ENCODE measurements around the gene HSD17B12. TPM values are rescaled to one million over a fixed set of nuclear protein-coding genes. Genes with fewer than 3 reads are reported as not detected.
"Not testable (repeated sequence)": the region's sequence is repeated elsewhere in the genome, so short reads cannot be mapped to it uniquely, and the experiment has no call there.

The HSD17B12 gene
- total RNA-seq, 4 donors from 2014 or later = 38.8 to 52.7 (median 41.8) TPM

GRCh38 chr11:43674560-43674959 is 6.0 kb upstream of the HSD17B12 start:
- Histone ChIP-seq H3K27me3 (no peaks in the 10 kb centered on the region), H3K27ac (replicated peaks in 1 of 4) (no peak overlapping the region), H3K36me3 (no peaks in the 10 kb centered on the region), H3K4me3 (no peak overlapping the region), H3K9me3 (no peaks in the 10 kb centered on the region), H3K4me1 (peaks cover 1 to 3% (median 3%) of the 10 kb centered on the region in 4 donors)
- no peak for DNase-seq (ENCODE audit: extremely low spot score)
- WGBS = 46% methylated on average over 3 of the region's 3 CpGs
- intact Hi-C loops (cut with DNase I) = no loop called here
- no peak for TF ChIP-seq POLR2A (IDR thresholded peaks at IDR 0.05; ENCODE audit: low read depth)
- TF ChIP-seq CTCF (IDR thresholded peaks at IDR 0.05) = no peak
- no peak for TF ChIP-seq EP300 (IDR thresholded peaks at IDR 0.05)
- TF ChIP-seq POLR2AphosphoS5 (IDR thresholded peaks at IDR 0.05) = no peak

- Histone ChIP-seq H3K9me3 (no peaks in the 10 kb centered on the region), H3K36me3 (no peaks in the 10 kb centered on the region), H3K4me3 (no peak overlapping the region), H3K4me1 (peaks cover 9 to 20% (median 16%) of the 10 kb centered on the region in 4 donors), H3K27me3 (no peaks in the 10 kb centered on the region), H3K27ac (replicated peaks in 1 of 4) (no peak overlapping the region)
- 68% methylated on average over 2 of the region's 2 CpGs for WGBS
- TF ChIP-seq POLR2AphosphoS5 (IDR thresholded peaks at IDR 0.05) (no peak), EP300 (IDR thresholded peaks at IDR 0.05) (no peak), POLR2A (IDR thresholded peaks at IDR 0.05; ENCODE audit: low read depth) (no peak), CTCF (IDR thresholded peaks at IDR 0.05) (no peak)
- intact Hi-C loops (cut with DNase I) = no loop called here
- no peak for DNase-seq (ENCODE audit: extremely low spot score)
Measured at GRCh38 chr11:43676933-43677332, 3.6 kb upstream of the HSD17B12 start.

GRCh38 chr11:43681401-43681942 is 934 bp downstream of the HSD17B12 start:
- no peaks in the 10 kb centered on the region for H3K27me3 ChIP-seq
- no peaks in the 10 kb centered on the region for H3K9me3 ChIP-seq
- H3K4me3 ChIP-seq = peak overlapping the region; percentile 78 to 93 (median 88)
- peaks cover 0 to 5% (median 0%) of the 10 kb centered on the region in 4 donors for H3K36me3 ChIP-seq
- H3K27ac ChIP-seq (replicated peaks in 1 of 4) = peak overlapping the region; percentile 94 to 98 (median 94)
- H3K4me1 ChIP-seq = peaks cover 24 to 29% (median 27%) of the 10 kb centered on the region in 4 donors
- TF ChIP-seq POLR2AphosphoS5 (IDR thresholded peaks at IDR 0.05) = no peak
- TF ChIP-seq POLR2A (IDR thresholded peaks at IDR 0.05; ENCODE audit: low read depth) = no peak
- no peak for TF ChIP-seq CTCF (IDR thresholded peaks at IDR 0.05)
- no peak for TF ChIP-seq EP300 (IDR thresholded peaks at IDR 0.05)
- WGBS = 15% methylated on average over 12 of the region's 12 CpGs
- intact Hi-C loops (cut with DNase I) = loop anchor here (5.0 kb wide), 1 partner anchor 39 kb away; no protein-coding TSS in a partner anchor
- no peak for DNase-seq (ENCODE audit: extremely low spot score)

- WGBS = 83% methylated on average over 11 of the region's 11 CpGs
- Histone ChIP-seq H3K27ac (replicated peaks in 1 of 4) (peak overlapping the region in 3 of 4 donors; percentile 94 to 98 (median 95)), H3K4me3 (peak overlapping the region in 3 of 4 donors; percentile 86 to 93 (median 90)), H3K4me1 (peaks cover 24 to 35% (median 30%) of the 10 kb centered on the region in 4 donors)
- not testable (repeated sequence) for H3K36me3 ChIP-seq; DNase-seq (ENCODE audit: extremely low spot score); H3K27me3 ChIP-seq; H3K9me3 ChIP-seq
- intact Hi-C loops (cut with DNase I) = loop anchor here (5.0 kb wide), 1 partner anchor 40 kb away; no protein-coding TSS in a partner anchor
Measured at GRCh38 chr11:43682081-43682480, 1.5 kb downstream of the HSD17B12 start.

- intact Hi-C loops (cut with DNase I) = no loop called here
- Histone ChIP-seq H3K27ac (replicated peaks in 1 of 4) (no peak overlapping the region), H3K27me3 (no peaks in the 10 kb centered on the region), H3K4me1 (peaks cover 25 to 45% (median 36%) of the 10 kb centered on the region in 4 donors), H3K9me3 (no peaks in the 10 kb centered on the region), H3K4me3 (no peak overlapping the region), H3K36me3 (peaks cover 0 to 5% (median 1%) of the 10 kb centered on the region in 4 donors)
- TF ChIP-seq CTCF (IDR thresholded peaks at IDR 0.05) = no peak
- no peak for TF ChIP-seq POLR2AphosphoS5 (IDR thresholded peaks at IDR 0.05)
- TF ChIP-seq POLR2A (IDR thresholded peaks at IDR 0.05; ENCODE audit: low read depth) = no peak
- TF ChIP-seq EP300 (IDR thresholded peaks at IDR 0.05) = no peak
- WGBS = 88% methylated on average over 4 of the region's 4 CpGs
- no peak for DNase-seq (ENCODE audit: extremely low spot score)
Measured at GRCh38 chr11:43685440-43685839, 4.9 kb downstream of the HSD17B12 start.
